PC-9 (cell line): ENCODE results near the gene ARHGAP6.

Source experiments
- EZH2 ChIP-seq: fragments of 200-600 bp; sonication (generic); IDR thresholded peaks from 2 replicates; pipeline ENCODE4 v1.8.0; 2017; ENCODE audit warnings: antibody characterized with exemption, low read depth
- TF ChIP-seq, protein P1 (sequence below): fragments of 200-600 bp; sonication (generic); conservative IDR thresholded peaks from 2 replicates; pipeline ENCODE4 v1.6.1; 2017; ENCODE audit warnings: mixed run types, antibody characterized with exemption, mild to moderate bottlenecking, moderate library complexity

DNA sequence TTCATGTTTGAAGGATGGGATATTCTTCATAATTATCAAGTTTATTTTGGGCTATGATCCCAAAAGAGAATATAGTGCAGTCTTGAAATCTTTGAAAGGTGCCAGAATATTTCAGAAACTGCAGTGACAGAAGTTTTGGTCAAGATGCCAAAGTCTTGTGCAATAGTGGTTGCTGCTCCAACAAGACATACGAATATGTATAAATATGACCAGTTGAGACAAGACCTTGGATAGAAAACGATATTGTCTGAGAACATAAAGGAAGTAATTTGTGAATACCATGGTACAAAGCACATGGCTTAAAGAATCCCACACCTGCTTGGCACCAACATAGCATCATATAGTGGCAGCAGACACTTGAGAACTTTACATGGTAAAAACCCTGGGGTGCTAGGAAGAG, 421.1 kb downstream of the ARHGAP6 start:
- TF ChIP-seq, protein P1, sequence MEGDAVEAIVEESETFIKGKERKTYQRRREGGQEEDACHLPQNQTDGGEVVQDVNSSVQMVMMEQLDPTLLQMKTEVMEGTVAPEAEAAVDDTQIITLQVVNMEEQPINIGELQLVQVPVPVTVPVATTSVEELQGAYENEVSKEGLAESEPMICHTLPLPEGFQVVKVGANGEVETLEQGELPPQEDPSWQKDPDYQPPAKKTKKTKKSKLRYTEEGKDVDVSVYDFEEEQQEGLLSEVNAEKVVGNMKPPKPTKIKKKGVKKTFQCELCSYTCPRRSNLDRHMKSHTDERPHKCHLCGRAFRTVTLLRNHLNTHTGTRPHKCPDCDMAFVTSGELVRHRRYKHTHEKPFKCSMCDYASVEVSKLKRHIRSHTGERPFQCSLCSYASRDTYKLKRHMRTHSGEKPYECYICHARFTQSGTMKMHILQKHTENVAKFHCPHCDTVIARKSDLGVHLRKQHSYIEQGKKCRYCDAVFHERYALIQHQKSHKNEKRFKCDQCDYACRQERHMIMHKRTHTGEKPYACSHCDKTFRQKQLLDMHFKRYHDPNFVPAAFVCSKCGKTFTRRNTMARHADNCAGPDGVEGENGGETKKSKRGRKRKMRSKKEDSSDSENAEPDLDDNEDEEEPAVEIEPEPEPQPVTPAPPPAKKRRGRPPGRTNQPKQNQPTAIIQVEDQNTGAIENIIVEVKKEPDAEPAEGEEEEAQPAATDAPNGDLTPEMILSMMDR = no peak
- no peak for TF ChIP-seq EZH2
